Measurements from ENCODE around the gene OR5B12.
"Not testable (repeated sequence)": the region's sequence is repeated elsewhere in the genome, so short reads cannot be mapped to it uniquely, and the experiment has no call there.

The OR5B12 gene

DNA sequence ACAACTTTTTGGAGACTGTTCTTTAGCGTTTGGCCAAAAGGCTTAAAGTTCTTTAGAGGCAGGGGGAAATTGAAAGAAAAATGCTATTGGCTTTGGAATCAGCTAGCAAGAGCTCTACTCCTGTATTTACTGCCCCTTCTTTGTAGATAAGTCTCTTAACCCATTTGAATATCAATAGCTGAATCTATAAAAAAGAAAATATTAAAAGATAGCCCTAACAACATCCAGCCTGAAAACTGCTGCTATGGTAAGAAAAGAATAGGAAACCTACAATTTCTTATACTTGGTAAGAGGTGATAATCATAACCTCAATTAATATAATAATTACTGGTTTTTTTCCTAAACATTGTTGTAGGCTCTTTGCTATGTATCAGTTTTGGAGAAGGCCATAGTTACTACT is at the start of gene OR5B12:
OR5B12 (minus strand) TSS at position 101 of the 400 bp plus-strand sequence. CDS start 2,085 bp downstream, outside the sequence.
- DNase-seq (ENCODE audit: low read depth): no peak

DNA sequence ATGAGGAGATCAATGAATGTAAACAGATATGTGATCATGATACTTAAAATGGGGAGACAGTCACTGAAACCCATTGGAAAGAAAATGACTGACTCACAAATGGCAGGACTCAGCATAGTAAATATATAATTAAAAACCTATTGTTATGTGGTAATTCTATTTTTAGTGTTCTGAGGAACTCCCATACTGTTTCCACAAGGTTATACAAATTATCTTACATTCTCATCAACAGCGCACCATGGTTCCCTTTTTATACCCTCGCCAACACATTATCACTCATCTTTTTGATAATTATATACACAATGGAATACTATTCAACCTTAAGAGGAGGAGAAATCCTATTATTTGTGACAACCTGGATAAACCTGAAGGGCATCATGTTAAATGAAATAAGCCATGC is 48.8 kb upstream of the OR5B12 start:
- no peak for DNase-seq (ENCODE audit: low read depth)

DNA sequence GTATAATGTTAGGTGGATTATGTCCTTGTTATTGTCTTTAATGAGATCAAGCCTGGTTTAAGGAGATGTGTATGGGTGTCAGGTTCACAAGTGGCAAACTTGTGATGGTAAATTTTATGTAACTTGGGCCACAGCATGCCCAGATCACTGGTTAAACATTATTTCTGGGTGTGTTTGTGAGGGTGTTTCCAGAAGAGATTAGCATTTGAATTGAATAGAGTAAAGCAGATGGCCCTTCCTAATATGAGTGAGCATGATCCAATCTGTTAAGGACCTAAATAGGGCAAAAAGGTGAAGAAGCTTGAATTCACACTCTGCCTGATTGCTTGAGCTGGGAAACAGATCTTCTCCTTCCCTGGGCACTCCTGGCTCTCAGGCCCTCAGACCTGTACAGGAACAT is 45.1 kb upstream of the OR5B12 start:
- DNase-seq (ENCODE audit: low read depth): no peak

DNA sequence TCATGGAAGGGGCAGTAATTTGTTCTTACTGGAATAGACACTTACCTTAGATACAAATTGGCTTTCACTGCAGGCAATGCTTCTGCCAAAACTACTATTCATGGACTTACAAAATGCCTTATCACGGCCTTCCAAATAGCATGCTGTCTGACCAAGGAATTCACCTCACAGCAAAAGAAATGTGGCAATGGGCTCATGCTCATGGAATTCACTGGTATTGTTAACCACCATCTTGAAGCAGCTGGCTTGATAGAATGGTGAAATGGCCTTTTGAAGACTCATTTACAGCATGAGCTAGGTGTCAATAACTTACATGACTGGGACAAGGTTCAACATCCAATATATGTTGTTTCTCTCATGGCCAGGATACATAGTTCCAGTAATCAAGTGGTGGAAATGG is 43.9 kb upstream of the OR5B12 start:
- DNase-seq (ENCODE audit: low read depth): no peak

DNA sequence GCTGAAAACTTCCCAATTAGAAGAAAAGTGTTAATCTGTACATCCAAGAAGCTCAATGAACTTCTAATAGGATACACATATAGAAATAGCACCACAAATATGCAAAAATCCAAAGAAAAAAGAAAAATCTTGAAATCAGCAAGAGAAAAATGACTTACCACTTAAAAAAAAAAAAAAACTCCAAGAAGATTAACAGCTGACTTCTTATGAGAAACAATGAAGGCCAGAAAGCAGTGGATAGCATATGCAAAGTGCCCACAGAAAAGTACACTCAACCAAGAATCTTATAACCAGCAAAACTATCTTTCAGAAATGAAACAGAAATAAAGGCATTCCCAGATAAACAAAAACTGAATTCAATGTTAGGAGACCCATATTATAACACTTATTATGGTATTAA is 29.9 kb upstream of the OR5B12 start:
- no peak for DNase-seq (ENCODE audit: low read depth)

DNA sequence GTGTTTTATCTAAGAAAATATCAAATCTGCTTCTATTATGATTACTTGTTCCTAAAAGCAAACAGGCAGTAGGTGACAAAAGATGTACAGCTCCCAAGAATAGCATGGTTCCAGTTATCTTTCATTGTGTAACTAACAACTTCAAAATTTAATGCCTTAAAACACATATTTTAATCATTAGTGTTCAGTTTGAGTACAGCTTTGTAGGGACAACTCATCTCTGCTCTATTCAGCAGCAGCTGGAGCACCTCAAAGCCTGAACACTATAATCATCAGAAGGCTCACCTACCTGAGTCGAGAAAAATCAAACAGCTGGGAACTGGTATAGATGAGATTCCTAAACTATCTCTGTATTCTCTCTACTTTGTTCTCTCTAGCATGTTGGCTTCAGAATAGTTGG is 24.3 kb upstream of the OR5B12 start:
- no peak for DNase-seq (ENCODE audit: low read depth)

DNA sequence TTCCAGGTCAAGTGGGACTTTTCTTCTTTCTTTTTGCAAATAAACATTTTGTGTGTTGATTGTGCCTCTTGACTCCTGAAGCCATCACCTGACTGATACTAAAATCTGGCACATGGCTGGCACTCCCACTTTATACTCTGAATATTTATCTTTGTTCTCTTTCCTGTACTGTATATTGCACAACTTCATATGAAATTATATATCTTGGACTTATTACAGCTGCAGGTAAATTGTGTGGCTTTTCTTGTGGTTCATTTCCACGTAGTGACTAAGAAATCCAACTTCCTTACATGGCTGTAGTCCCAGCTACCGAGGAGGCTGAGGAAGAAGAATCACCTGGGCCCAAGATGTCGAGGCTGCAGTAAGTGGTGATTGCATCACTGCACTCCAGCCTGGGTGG is 23.7 kb upstream of the OR5B12 start:
- no peak for DNase-seq (ENCODE audit: low read depth)

DNA sequence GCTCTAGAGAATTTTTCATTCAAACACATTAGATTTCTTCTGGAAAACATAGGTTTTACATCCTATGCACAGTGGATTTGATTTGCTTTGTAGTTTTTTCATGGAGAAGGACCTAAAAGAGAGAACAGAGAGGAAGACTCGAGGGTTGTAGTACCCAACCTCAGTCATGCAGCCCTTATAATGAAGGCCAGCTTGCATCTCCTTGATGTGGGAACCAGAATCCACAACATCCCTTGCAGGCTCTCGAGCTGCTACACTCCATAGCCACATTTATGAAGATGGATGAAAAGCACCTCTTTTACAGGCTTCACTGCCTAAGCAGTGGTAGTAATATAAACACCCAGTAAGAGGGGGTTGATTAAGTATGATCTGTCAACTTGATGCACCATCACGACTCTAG is 9.5 kb upstream of the OR5B12 start:
- no peak for DNase-seq (ENCODE audit: low read depth)

DNA sequence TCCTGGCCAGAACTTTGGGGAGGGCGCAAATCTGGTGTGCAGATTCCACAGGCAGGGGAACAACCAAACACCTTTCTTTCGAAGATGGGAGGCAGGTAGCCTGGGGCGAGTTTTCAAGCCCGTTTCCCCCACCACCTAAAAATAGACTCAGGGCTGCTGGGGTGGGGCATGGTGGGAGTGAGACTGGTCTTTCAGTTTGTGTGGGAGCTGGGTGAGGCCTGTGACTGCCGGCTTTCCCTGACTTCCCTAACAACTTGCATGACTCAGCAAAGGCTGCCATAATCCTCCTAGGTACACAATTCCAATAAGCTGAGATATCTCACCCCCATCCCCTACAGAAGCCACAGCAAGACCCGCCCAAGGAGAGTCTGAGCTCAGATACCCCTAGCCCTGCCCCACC is 4.3 kb upstream of the OR5B12 start:
- DNase-seq (ENCODE audit: low read depth): no peak

DNA sequence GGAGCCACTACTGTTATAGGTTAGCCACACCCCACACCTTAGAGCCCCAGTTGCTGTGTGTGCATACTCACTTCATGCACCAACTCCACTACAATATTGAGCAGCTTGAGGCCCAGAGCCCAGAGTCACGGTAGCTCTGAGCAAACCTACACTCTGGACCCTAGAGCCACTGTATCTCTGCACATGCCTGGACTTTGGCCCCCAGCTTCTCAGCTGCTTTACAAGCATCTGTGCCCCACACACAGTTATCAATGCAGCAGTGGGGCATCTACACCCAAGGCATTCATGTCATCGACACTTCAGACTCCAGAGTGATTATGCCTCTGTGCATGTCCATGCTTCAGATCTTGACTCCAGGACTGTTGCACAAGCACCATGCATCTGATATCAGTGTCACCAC is 2.3 kb upstream of the OR5B12 start:
- DNase-seq (ENCODE audit: low read depth): no peak

DNA sequence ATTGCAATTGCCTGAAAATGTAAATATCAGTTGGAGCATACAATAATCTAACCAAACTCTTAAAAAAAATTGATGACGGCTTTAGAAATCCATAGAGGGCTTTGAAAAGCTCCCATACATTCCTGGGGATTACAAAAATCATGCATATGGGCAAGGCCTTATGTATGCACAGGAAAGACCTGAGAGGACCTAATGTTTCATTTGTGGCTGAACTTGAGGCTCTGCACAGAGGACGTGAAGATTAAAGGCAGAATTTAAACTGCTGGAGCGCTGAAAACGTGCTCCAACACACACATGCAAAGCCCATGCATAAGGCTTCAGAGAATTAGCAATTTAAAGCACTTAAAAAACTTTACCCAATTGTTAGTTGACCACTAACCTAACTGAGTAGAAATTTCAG is 3.5 kb downstream of the OR5B12 start:
- no peak for DNase-seq (ENCODE audit: low read depth)

DNA sequence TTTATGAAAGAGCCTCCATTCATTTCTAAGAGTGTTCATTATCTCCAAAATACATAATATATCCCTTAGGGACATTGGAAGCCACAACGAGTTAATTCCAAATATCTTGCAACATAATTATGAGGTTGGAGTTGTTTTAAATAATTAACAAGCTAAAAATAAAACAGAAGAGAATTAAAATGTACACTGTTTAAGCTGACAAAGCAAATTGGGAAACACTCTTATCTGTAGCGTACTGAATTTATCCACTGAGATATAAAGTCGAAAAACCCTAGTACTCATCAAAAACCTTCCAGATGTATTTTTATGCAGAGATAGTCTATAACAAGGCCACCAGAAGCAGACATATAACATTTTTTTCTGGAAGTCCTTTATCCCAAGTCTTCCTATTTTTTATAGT is 7.8 kb downstream of the OR5B12 start:
- DNase-seq (ENCODE audit: low read depth): no peak

DNA sequence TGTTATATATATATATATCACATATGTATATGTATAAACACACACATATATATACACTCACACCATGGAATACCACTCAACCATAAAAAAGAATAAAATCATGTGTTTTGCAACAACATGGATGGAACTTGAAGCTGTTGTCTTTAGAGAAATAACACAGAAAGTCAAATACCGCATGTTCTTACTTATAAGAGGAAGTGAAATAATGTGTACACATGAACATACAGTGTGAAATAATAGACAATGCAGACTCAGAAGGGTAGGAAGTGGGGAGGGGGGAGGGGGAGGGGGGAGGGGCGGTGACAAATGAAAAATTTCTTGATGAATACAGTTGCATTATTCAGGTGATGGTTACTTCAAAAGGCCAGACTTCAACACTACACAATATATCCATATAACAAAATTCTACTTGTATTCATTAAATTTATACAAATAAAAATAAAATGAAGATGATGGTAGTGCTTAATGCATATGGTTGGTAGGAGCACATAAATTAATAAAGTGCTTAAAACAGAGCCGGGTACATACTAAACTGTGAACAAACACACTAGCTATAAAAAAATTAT is 8.3 kb downstream of the OR5B12 start:
- DNase-seq (ENCODE audit: low read depth): no peak

DNA sequence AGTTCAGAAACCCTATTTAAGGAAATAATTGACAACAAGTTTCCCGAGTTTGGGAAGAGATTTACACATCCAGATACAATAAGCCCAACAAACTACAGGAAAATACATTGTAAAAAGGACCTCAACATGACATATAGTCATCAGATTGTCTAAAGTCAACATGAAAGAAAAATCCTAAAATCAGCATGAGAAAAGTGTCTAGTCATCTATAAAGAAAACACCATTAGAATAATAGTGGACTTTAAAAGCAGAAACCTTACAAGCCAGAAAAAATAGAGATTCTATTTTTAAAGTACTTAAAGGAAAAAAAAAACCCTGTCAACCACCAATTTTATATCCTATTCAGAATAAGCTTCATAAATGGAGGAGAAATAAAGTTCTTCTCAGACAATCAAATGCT is 12.8 kb downstream of the OR5B12 start:
- DNase-seq (ENCODE audit: low read depth): no peak

DNA sequence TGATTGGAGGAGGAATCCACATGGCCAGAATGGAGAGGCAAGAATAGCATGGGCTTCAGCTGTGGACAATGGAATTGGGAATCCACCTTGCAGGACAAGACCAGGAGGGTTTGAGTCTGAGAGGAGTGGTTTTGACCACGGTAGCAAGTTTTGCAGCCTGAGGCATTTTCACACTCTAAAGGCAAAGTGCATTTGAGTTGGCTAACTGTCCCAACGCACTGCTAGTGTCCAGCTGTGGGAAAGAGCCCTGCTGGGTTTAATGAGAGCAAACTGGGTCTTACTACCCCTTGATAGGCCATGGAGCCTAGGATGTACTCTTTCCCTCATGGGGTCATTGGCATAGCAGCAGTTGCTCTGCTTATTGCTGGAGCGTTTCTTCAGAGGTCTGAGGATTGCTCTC is 14.0 kb downstream of the OR5B12 start, which contains the start of gene OR5B2:
OR5B2 (minus strand) TSS at position 101 of the 400 bp plus-strand sequence. CDS start 4,860 bp downstream, outside the sequence.
- DNase-seq (ENCODE audit: low read depth): no peak

DNA sequence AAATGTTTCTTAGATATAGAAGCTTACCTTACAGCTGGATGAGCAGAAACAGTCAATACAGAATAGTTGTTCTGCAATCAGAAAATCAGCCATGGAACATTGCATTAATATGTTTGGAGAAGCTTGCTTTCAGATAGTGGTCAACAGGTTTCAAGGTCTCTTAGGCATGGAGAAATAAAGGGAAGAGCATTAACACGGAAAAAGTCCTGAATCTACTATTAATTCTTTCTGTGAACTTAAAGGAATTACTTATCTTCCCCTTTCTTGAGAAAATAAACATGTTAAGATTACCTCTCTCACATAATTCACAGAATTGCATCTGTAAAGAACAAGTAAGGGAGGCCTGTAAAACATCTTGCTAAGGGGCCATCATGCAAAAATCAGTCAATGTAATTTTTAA is 35.3 kb downstream of the OR5B12 start, which contains the start of gene OR5B3:
OR5B3 (minus strand) TSS at position 101 of the 400 bp plus-strand sequence. CDS start 3,465 bp downstream, outside the sequence.
- DNase-seq (ENCODE audit: low read depth): no peak

DNA sequence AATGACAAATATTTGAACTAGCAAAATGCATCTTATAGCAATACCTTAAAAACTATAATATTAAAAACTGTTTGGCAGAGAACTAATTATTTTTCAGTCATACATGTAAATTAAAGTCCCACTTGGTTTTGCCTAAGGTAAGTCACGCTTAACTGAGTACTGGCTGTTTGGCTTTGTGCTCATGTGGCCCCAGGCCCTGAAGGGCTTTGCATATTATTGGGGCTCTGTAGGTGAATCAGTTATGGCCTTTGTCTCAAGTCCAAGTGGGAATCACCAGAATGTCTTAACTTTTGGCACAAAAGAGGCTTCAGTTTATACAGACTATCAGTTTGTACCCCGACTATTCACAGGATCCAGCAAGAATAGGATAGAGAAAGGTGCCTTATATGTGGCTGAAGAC is 42.4 kb downstream of the OR5B12 start:
- not testable (repeated sequence) for DNase-seq (ENCODE audit: low read depth)

DNA sequence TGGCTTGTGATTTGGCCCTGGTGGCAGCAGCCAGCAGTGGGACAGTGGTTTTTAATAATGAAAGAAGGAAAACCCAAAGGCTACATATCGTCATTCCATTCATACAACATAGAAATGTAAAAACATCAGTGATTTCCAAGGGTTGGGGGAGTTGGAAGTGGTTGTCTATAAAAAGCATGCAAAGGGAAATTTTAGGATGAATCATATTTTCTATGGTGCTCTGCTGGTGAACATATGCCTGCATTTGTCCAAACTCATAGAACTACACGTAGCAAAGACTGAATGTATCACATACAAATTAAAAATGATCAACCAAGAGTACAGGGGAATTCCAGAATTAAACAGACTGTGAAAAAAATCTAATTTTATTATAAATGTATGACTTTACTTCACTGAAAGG is 46.5 kb downstream of the OR5B12 start:
- DNase-seq (ENCODE audit: low read depth): no peak

DNA sequence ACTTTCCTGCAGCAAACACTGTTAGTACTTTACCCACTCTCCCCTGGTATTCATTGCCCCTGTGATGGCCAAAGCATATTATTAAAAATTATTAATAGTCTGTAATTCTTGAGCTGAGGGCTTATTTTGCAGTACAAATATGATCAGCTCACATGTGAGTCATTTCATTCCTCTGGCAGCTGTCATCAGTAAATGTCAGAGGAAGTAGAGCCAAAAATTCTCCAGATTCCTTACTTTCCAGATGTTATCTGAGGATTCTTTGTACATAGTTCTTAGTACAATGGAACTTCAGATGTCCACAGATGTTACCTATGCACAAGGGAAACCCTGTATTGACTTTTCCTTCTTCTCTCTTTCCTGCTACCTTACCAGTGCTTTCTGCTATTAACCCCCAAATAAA is 47.8 kb downstream of the OR5B12 start:
- peak; percentile 57 for DNase-seq (ENCODE audit: low read depth)

DNA sequence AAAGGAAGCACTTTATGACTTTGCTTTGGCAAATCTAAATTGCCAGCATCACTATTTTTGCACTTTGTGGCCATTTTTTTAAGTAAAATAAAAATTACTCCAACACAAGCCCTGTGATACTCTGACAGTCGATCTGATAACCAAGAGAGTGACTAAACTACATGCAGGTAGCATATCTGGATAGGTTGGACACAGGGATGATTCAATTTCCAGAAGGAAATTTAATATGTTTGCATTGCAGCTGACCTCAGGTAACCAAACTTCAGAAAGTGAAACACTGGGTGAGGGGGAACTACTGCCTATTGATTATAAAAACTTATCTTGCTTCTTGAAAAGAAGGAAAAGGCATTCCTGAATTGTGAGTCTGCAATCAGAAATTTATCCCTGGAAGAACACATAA is 49.3 kb downstream of the OR5B12 start:
- no peak for DNase-seq (ENCODE audit: low read depth)

DNA sequence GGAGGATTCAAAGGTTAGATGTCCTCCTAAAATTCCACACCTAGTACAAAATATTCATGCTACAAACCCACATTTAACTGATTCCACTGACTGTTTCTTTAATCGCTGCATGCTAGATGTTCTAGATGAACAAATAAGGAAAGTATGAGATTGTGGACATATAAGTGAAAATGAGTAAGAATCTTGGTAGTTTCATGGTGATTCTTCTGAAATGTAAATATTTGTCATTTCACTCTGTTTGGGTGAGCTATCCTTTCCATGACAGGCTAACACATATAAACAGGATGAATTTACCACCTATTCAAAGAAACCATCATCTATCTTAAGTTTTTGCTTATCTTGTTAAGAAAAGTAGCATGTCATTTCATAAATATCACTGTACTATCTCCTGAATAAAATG is 50.2 kb downstream of the OR5B12 start:
- no peak for DNase-seq (ENCODE audit: low read depth)

DNA sequence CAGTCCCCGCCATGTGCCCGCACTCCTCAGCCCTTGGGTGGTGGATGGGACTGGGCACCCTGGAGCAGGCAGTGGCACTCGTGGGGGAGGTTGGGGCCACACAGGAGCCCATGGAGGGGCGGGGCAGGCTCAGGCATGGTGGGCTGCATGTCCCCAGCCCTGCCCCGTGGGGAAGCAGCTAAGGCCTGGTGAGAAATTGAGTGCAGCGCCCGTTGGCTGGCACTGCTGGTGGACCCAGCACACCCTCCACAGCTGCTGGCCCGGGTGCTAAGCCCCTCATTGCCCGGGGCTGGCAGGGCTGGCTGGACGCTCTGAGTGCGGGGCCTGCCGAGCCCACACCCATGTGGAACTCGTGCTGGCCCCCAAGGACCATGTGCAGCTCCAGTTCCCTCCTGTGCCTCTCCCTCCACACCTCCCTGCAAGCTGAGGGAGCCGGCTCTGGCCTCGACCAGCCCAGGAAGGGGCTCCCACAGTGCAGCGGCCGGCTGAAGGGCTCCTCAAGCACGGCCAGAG is 51.4 kb downstream of the OR5B12 start:
- DNase-seq (ENCODE audit: low read depth): no peak
